CD4-positive, alpha-beta T cell treated with Interleukin-10 for 1 hour (primary cell): ENCODE data around the gene CCNY.

ENCODE experiments used
- DNase-seq: peaks from one replicate; pipeline ENCODE4 v3.0.0-alpha.2; 2020

CCNY gene

GRCh38 chr10:35458500-35459448 lies 122.5 kb downstream of the CCNY start:
- DNase-seq, result no peak

- no peak for DNase-seq
Observed at GRCh38 chr10:35459449-35459847, 123.1 kb downstream of the CCNY start.

- DNase-seq, result no peak
Observed at GRCh38 chr10:35460852-35461460, 124.6 kb downstream of the CCNY start.

- DNase-seq, result no peak
Observed at GRCh38 chr10:35462491-35462934, 126.2 kb downstream of the CCNY start.

GRCh38 chr10:35463105-35463867 lies 127.0 kb downstream of the CCNY start:
- no peak for DNase-seq

GRCh38 chr10:35463878-35464277 lies 127.6 kb downstream of the CCNY start:
- no peak for DNase-seq

- no peak for DNase-seq
Observed at GRCh38 chr10:35464825-35465456, 128.6 kb downstream of the CCNY start.

- DNase-seq, result no peak
Observed at GRCh38 chr10:35465673-35466072, 129.4 kb downstream of the CCNY start.

- DNase-seq, result no peak
Observed at GRCh38 chr10:35466170-35466569, 129.9 kb downstream of the CCNY start.

GRCh38 chr10:35466661-35467060 lies 130.4 kb downstream of the CCNY start:
- DNase-seq, result no peak

GRCh38 chr10:35467186-35467585 lies 130.9 kb downstream of the CCNY start:
- no peak for DNase-seq

GRCh38 chr10:35470248-35470924 lies 134.1 kb downstream of the CCNY start:
- DNase-seq, result no peak

GRCh38 chr10:35470925-35471315 lies 134.6 kb downstream of the CCNY start:
- no peak for DNase-seq

GRCh38 chr10:35471435-35471834 lies 135.1 kb downstream of the CCNY start:
- DNase-seq, result no peak

- DNase-seq, result no peak
Observed at GRCh38 chr10:35480142-35480541, 143.8 kb downstream of the CCNY start.

GRCh38 chr10:35481413-35481812 lies 145.1 kb downstream of the CCNY start:
- no peak for DNase-seq

- no peak for DNase-seq
Observed at GRCh38 chr10:35486297-35486990, 150.1 kb downstream of the CCNY start.

- no peak for DNase-seq
Observed at GRCh38 chr10:35487336-35488034, 151.2 kb downstream of the CCNY start.

GRCh38 chr10:35488228-35488627 lies 151.9 kb downstream of the CCNY start:
- no peak for DNase-seq

GRCh38 chr10:35492386-35493195 lies 156.3 kb downstream of the CCNY start:
- DNase-seq, result no peak
